Subcutaneous abdominal adipose tissue (tissue), 5 donors: Measurements from ENCODE around the gene PTGS1.
A peak's percentile ranks its signal among the peaks of the same experiment; 100 is the strongest.

Experiments
- H3K27ac ChIP-seq: one replicate; pipeline ENCODE4 v1.7.0; 2013; ENCODE audit warnings: low read depth, mild to moderate bottlenecking, inconsistent platforms, low read length, moderate library complexity
- H3K27me3 ChIP-seq, 5 donors: one replicate each; pipeline ENCODE4 v1.7.0; 2013; ENCODE audit warnings: low read length in 5 of 5, inconsistent platforms in 1 of 5; ENCODE audit not compliant: control insufficient read depth in 5 of 5, insufficient read depth in 4 of 5
- H3K36me3 ChIP-seq, 5 donors: one replicate each; pipeline ENCODE4 v1.7.0; 2013; ENCODE audit warnings: low read length in 5 of 5; ENCODE audit not compliant: control insufficient read depth in 5 of 5, insufficient read depth in 5 of 5
- H3K4me1 ChIP-seq, 5 donors: one replicate each; pipeline ENCODE4 v1.7.0; 2013; ENCODE audit warnings: low read length in 5 of 5, mild to moderate bottlenecking in 3 of 5, moderate library complexity in 1 of 5; ENCODE audit not compliant: control insufficient read depth in 5 of 5, insufficient read depth in 5 of 5
- H3K4me3 ChIP-seq, 5 donors: one replicate each; pipeline ENCODE4 v1.7.0; 2013; ENCODE audit warnings: low read length in 5 of 5, low read depth in 1 of 5
- H3K9ac ChIP-seq, 5 donors: one replicate each; pipeline ENCODE4 v1.7.0; 2013; ENCODE audit warnings: low read length in 5 of 5, mild to moderate bottlenecking in 4 of 5, moderate library complexity in 3 of 5
- H3K9me3 ChIP-seq, 5 donors: one replicate each; pipeline ENCODE4 v1.7.0; 2013; ENCODE audit warnings: low read length in 5 of 5; ENCODE audit not compliant: control insufficient read depth in 5 of 5
- donor health status: healthy.
- donor health status: healthy.
- donor health status: healthy.
- donor health status: healthy.
- donor health status: healthy.

PTGS1 gene

GRCh38 chr9:122333169-122333808, 37.5 kb upstream of the PTGS1 start:
- H3K27me3 ChIP-seq: peaks cover 0 to 11% (median 4%) of the 10 kb centered on the region in 5 donors
- no peak overlapping the region for H3K9ac ChIP-seq
- peaks cover 0 to 34% (median 0%) of the 10 kb centered on the region in 5 donors for H3K4me1 ChIP-seq
- H3K27ac ChIP-seq: no peak overlapping the region
- peaks cover 0 to 18% (median 9%) of the 10 kb centered on the region in 5 donors for H3K36me3 ChIP-seq
- H3K4me3 ChIP-seq: no peak overlapping the region
- no peaks in the 10 kb centered on the region for H3K9me3 ChIP-seq

DNA sequence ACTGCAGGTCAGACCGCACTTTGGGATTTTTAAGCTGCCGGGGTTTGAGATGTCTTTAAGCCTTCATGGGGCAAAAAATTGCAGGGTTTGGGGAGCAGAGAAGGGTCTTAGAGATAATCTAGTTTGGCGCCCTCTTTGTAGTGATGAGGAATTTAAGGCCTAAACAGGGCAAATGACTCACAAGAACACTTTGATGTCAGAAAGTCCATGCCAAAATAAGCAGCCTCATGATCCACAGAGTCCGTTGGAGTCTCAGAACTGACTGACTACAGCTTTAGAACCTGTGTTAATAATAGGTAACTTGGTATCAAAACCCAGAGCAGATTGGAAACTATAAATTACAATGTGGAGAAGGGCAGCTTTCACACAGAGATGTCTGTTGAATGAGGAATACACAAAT, 35.9 kb upstream of the PTGS1 start:
- Histone ChIP-seq H3K9me3 (no peaks in the 10 kb centered on the region), H3K4me1 (peaks cover 0 to 44% (median 2%) of the 10 kb centered on the region in 5 donors), H3K9ac (no peak overlapping the region), H3K27ac (no peak overlapping the region), H3K4me3 (no peak overlapping the region), H3K36me3 (peaks cover 0 to 4% (median 2%) of the 10 kb centered on the region in 5 donors), H3K27me3 (peaks cover 0 to 11% (median 5%) of the 10 kb centered on the region in 5 donors)

GRCh38 chr9:122336189-122336588, 34.6 kb upstream of the PTGS1 start:
- Histone ChIP-seq H3K9ac (no peak overlapping the region), H3K9me3 (no peaks in the 10 kb centered on the region), H3K4me3 (no peak overlapping the region), H3K4me1 (peaks cover 0 to 47% (median 4%) of the 10 kb centered on the region in 5 donors), H3K36me3 (no peaks in the 10 kb centered on the region), H3K27me3 (peaks cover 0 to 11% (median 5%) of the 10 kb centered on the region in 5 donors), H3K27ac (no peak overlapping the region)

GRCh38 chr9:122336866-122337555, 33.8 kb upstream of the PTGS1 start:
- H3K4me3 ChIP-seq: no peak overlapping the region
- no peak overlapping the region for H3K9ac ChIP-seq
- H3K27ac ChIP-seq: no peak overlapping the region
- peaks cover 0 to 11% (median 5%) of the 10 kb centered on the region in 5 donors for H3K27me3 ChIP-seq
- H3K36me3 ChIP-seq: no peaks in the 10 kb centered on the region
- peaks cover 0 to 40% (median 4%) of the 10 kb centered on the region in 5 donors for H3K4me1 ChIP-seq
- H3K9me3 ChIP-seq: no peaks in the 10 kb centered on the region

DNA sequence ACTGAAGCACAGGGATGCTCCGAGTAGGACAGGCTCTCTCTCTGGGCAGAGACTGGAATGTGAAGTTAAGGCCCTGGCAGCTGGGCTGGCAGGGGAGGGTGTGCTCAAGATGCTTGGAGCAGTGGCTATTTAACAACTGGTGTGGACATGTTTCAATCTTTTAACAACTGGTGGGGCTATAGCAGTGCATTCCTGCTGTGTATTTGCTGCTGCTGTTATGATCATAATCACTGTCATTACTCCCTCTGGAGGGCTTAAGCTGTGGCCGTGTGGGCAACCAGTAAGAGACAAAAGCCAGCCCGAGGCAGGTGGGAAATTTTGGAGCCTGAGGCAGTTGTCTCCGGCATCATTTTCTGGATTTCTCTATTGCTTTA, 33.3 kb upstream of the PTGS1 start:
- H3K9ac ChIP-seq: no peak overlapping the region
- H3K27ac ChIP-seq: no peak overlapping the region
- H3K36me3 ChIP-seq: no peaks in the 10 kb centered on the region
- no peaks in the 10 kb centered on the region for H3K9me3 ChIP-seq
- H3K4me1 ChIP-seq: peaks cover 0 to 35% (median 4%) of the 10 kb centered on the region in 5 donors
- H3K4me3 ChIP-seq: no peak overlapping the region
- H3K27me3 ChIP-seq: peaks cover 0 to 11% (median 5%) of the 10 kb centered on the region in 5 donors

DNA sequence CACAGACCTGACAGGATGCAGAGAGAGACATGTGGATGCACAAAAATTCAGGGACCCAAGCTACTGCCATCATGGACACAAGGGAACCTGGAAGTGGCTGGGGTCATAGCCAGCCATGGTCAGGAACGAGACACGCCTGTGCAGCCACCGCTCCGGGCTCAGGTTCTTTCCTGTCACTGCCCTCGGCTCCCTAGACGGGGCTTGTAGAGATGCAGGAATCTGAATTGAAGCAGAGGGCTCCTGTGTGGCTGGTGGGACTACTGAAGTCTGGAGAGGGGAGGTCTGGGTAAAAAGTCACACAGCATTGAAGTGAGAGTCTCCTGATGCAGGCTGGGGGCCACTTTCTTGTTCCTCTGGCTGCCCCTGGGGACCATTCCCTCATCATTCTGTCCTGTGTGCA, 32.3 kb upstream of the PTGS1 start:
- H3K27me3 ChIP-seq: peaks cover 0 to 11% (median 5%) of the 10 kb centered on the region in 5 donors
- no peaks in the 10 kb centered on the region for H3K9me3 ChIP-seq
- no peak overlapping the region for H3K4me3 ChIP-seq
- no peak overlapping the region for H3K27ac ChIP-seq
- no peaks in the 10 kb centered on the region for H3K36me3 ChIP-seq
- peaks cover 0 to 31% (median 4%) of the 10 kb centered on the region in 5 donors for H3K4me1 ChIP-seq
- no peak overlapping the region for H3K9ac ChIP-seq

- no peak overlapping the region for H3K27ac ChIP-seq
- no peaks in the 10 kb centered on the region for H3K9me3 ChIP-seq
Measured at GRCh38 chr9:122338994-122339393, 31.8 kb upstream of the PTGS1 start.

DNA sequence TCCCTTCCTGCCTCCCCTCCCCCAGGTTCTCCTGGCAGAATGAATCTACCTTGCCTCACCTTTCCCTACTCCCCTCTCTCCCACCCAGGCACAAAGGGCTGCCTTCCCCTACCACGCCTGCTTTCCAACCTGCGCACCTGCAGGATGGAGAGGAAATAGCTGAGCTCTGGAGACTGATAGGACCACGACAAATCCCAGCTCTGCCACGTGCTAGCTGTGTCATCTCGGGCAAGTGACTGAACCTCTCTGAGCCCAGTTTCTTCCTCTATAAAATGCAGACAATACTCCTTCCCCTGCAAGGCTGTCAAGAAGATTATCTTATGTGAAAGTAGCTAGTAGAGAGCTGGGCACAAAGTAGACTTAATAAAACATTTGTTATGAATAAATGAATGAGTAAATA, 31.2 kb upstream of the PTGS1 start:
- H3K36me3 ChIP-seq: no peaks in the 10 kb centered on the region
- H3K27me3 ChIP-seq: peaks cover 0 to 11% (median 5%) of the 10 kb centered on the region in 5 donors
- H3K4me3 ChIP-seq: no peak overlapping the region
- H3K27ac ChIP-seq: no peak overlapping the region
- peaks cover 0 to 31% (median 4%) of the 10 kb centered on the region in 5 donors for H3K4me1 ChIP-seq
- H3K9me3 ChIP-seq: no peaks in the 10 kb centered on the region
- no peak overlapping the region for H3K9ac ChIP-seq

More at GRCh38 chr9:122338994-122339393, 31.8 kb upstream of the PTGS1 start:
- Histone ChIP-seq H3K27me3 (peaks cover 0 to 11% (median 5%) of the 10 kb centered on the region in 5 donors), H3K4me3 (no peak overlapping the region), H3K4me1 (peaks cover 0 to 31% (median 4%) of the 10 kb centered on the region in 5 donors), H3K36me3 (no peaks in the 10 kb centered on the region), H3K9ac (no peak overlapping the region)

DNA sequence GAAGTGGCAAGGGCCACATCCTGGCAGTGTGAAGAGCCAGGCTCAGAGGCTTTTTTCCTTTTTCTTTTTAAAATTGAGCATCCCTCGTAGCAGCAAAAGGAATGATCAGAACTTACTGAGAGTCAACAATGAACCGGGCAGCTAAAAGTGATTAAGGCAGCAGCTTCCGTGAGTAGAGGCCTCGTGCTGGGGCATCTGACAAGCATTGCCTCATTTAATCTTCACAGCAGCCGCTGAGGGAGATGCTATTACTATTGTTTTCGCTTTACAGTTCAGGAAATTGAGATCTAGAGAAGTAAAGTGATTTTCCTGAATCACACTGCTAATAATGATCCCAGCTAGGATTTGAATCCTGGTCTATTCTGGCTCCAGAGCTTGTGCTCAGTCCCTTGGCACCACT, 30.7 kb upstream of the PTGS1 start:
- Histone ChIP-seq H3K27me3 (peaks cover 0 to 11% (median 5%) of the 10 kb centered on the region in 5 donors), H3K36me3 (no peaks in the 10 kb centered on the region), H3K4me3 (no peak overlapping the region), H3K9ac (peak overlapping the region in 1 of 5 donors; percentile 3), H3K9me3 (no peaks in the 10 kb centered on the region), H3K4me1 (peaks cover 0 to 31% (median 4%) of the 10 kb centered on the region in 5 donors), H3K27ac (no peak overlapping the region)

DNA sequence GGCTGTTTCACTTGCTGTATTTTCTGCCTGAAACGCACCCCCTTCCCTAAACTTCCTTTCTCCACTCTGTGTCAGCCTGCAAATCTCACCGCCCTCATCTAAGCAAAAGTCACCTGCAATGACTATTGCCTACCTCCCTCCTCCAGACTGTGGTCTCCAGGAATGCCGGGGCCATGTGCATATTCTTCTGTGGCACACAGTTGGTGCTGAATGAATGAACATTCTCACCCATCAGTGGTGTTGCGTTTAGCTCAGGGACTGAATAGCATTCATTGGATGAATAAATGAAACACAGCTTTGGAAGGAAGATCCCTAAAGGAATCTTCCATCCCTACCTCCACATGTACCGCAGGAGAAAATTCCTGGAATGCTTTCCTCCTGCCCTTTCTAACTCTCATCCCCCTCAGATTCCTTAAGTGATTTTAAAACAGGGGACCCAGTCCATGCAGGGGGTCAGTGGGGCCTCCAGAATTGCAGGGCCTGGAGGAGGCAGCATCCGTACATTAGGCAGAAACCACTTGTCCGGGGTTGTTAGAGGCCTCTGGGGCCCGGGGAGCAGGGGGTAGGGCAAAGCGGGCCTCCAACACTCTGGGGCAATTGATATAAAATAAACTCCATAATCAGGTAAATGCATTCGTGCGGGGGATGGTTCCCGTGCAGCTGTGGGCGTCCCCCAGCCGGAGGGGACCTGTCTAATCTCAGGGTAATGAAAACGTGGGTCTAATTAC, 28.3 kb upstream of the PTGS1 start:
- H3K27me3 ChIP-seq: peaks cover 0 to 6% (median 0%) of the 10 kb centered on the region in 5 donors
- H3K4me1 ChIP-seq: peaks cover 4 to 40% (median 9%) of the 10 kb centered on the region in 5 donors
- H3K9ac ChIP-seq: no peak overlapping the region
- H3K27ac ChIP-seq: no peak overlapping the region
- no peaks in the 10 kb centered on the region for H3K9me3 ChIP-seq
- no peak overlapping the region for H3K4me3 ChIP-seq
- H3K36me3 ChIP-seq: no peaks in the 10 kb centered on the region
